Activated CD8-positive, alpha-beta memory T cell treated with anti-CD3 and anti-CD28 coated beads, Interleukin-2, amount 50 U/mL, for 1 hour (primary cell): Measurements from ENCODE around the gene MMS19.
"Not testable (repeated sequence)": the region's sequence is repeated elsewhere in the genome, so short reads cannot be mapped to it uniquely, and the experiment has no call there.

ENCODE experiments used
- DNase-seq: peaks from one replicate; pipeline ENCODE4 v3.0.0-alpha.2; 2020; ENCODE audit errors: extremely low read depth

The MMS19 gene

DNA sequence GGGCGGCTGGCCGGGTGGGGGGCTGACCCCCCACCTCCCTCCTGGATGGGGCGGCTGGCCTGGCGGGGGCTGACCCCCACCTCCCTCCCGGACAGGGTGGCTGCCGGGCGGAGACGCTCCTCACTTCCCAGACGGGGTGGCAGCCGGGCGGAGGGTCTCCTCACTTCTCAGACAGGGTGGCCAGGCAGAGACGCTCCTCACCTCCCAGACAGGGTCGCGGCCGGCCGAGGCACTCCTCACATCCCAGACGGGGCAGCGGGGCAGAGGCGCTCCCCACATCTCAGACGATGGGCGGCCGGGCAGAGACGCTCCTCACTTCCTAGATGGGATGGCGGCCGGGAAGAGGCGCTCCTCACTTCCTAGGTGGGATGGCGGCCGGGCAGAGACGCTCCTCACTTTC, 30.7 kb upstream of the MMS19 start:
- DNase-seq, result not testable (repeated sequence)

DNA sequence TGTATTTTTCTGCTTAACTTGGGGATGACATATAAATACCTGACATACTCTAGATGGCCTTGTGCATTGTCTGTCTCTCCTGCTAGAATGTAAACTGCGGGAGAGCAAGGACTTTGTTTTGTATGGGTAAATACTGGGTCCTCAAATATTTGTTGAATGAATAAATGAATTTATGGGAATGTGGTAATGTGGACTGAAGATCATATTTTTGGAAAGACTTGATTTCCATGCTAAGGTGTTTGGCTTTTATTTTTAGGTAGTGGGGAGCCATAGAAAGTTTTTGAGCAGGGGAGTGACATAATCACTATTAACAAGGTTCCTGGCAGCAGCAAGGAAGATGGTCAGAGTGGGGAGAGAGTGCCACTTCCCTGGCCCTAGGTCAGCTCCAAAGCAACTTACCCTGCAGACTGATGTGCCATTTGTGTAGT, 27.5 kb upstream of the MMS19 start:
- no peak for DNase-seq

DNA sequence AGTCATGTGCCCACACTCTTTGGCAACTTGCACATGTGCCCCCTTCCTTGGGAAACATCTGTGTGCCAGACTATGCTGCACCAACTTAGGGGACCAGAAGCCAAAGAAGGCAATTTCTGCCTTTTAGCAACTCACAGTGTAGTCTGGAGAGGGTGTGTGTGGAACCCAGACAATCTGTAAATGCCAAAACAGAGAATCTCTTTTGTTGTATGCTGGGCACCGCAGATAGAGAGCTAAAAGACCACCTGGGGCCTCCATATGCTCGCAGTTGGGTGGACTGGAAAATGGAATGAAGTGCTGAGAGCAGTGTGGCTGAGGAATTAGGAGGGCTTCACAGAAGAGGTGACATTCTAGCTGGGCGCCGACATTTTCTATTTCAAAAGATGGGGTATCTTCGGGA, 26.9 kb upstream of the MMS19 start:
- DNase-seq, result no peak

DNA sequence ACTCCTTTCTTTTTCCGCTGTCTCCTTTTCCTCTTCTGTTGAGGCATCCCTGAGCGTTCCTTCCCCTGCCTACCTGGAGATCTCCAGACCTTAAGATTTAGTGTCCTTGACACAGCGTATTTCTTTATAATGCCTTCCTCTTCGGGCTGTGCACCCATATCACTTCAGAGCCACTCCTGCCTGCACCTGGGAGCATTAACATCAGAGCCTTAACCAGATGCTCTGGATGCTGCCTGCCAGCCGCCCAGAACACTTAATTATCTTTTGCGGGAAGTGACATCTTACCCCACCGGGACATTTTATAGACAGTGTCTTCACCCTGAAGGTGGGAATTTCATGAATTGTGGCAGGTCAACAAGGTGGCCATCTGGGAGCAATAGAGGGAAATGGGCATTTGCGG, 24.7 kb upstream of the MMS19 start:
- no peak for DNase-seq

DNA sequence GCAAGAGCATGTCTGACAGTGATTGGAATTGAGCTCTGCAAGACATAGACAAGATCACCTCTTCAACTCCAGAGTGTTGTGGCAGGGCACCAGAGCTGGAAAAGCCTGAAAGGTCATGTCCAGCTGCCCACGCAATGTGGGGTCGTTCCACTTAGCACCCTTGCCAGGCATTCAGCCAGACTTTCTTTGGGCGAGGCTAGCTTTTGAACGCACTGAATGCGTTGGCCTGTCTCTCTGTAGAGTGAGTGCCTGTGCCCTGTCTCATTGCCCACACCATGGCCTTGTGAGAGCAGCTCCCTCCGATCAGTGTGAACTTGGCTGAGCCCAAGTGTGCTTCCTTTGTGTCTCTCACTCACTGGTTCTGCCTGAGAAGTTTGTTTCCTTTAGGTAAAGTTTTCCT, 23.8 kb upstream of the MMS19 start:
- no peak for DNase-seq

DNA sequence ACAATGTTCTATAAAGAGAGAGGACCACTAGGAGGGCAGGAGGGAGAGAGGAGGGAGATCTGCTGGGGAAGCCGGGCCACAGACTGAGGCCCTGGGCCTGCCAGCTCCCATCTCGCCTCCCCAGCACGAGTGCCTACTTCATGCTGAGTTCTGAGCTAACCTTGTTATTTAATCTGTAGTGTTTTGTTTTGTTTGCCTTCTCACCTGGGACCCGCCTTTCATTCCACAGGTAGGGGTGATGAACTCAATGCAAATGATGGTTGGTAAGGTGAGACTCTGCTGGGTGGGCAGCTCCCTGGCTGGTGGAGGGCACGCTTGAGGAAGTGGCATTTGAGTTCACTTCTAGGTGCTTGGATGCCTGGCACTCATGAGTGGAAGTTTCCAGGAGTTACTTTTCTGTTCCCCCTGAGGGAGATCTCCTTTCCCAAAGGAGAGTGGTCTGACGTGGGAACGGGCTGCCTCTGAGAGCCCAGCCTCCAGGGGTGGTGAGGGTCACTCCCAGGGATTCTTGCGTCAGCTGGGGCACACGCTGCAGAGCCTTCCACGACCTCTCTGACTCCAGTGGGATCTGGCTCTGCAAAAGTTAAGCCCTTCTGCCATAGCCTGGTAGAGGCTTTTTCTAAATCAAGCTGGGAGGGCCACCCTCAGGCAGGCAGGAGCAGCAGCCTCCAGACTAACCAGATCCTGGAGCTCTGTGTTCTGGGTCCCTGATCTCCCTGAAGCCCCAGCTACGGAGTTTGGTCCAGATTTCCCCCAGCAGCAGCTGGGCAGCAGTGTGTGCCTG, 22.9 kb upstream of the MMS19 start:
- DNase-seq, result no peak

DNA sequence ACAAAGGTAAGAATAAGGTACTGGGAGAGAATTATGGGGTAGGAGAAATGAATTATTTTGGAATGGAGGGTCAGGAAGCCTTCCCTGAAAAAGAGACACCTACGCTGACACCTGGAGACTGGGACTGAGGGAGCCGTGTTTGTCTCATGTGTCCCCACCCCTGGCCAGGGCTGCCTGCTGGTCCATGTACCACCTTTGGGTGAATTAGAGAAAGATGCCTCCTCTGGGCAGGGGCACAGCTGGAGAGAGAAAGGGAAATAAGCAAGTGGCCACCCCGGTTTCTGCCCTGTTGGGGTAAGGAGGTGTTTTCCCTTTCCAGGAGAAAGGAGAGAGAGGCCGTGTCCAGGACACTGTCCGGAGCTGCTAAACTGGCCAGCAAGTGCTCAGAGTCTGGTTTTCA, 22.3 kb upstream of the MMS19 start:
- no peak for DNase-seq

DNA sequence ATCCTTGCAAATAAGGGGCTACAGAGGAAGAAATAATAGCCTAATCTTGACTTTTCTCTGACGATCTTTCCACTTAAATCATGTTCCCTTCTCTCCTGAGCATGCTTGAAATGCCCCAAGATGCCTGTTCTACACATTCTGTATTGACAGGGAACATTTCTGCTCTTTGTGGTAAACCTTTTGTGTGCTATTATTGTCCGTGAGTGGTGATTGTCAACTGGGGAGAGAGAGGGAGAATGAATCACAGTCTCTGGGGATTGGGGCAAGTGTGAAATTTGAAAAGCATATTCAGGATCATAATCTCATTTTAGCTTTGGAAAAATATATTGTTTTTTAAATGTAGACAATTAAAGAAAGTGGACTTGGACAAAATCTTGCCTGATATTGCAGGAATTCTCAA, 21.1 kb upstream of the MMS19 start:
- DNase-seq, result no peak

DNA sequence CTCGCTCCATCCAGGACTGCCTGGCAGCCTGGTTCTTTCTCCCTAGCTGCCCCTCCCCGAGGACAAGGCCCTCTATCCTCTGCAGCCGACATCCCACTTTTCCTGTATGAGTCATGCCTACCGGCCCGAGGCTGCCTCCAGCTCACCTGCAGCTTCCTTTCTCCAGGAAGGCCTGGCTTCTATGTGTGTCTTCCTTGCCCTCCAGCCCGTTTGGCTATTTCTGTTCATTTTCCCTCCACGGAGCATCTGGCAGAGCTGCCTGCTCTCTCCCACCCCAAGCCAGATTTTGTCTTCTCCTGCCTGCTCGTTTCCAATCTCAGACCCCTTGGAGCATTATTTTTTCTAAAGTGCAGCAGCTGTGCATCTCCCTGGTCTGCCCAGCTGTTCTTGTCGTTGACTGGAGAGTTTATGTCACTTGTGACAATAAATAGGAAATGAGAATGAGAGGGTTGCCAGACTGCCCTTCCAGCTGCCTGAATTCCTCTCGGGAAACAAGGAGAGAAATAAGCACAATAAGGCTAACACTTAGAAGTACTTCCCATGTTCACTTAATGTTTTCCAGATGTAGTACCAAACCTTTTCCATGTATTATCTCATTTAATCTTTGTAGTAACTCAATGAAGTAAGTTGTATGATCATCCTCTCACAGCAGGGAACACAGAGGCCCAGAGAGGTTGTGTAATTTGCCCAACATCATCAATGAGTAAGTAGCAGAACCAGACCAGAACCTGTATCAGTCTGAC, 20.2 kb upstream of the MMS19 start:
- no peak for DNase-seq

DNA sequence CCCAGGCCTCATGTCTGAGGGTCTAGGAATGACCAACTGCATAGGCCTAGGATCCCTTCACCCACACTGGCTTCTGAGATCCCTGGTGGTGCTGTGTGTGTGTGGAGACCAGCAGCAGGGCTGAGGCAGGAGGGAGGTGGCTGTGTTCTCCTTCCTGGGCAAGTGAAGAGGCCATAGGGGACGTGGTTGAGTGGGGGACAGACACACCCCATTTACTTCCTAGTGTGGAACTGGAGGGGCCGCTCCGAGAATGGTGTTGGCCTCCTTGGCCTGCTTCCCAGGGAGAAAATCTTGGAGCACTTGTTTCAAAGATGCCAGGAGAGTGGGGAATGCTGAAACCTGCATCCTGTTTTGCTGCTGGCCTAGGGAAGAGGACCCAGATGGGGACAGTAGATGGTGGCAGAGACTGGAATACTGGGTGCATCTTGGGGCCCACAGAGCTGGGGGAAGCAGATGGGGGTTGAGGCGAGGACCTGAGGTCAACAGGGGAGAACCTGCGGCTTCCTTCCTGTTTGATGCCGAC, 19.6 kb upstream of the MMS19 start:
- DNase-seq, result no peak

DNA sequence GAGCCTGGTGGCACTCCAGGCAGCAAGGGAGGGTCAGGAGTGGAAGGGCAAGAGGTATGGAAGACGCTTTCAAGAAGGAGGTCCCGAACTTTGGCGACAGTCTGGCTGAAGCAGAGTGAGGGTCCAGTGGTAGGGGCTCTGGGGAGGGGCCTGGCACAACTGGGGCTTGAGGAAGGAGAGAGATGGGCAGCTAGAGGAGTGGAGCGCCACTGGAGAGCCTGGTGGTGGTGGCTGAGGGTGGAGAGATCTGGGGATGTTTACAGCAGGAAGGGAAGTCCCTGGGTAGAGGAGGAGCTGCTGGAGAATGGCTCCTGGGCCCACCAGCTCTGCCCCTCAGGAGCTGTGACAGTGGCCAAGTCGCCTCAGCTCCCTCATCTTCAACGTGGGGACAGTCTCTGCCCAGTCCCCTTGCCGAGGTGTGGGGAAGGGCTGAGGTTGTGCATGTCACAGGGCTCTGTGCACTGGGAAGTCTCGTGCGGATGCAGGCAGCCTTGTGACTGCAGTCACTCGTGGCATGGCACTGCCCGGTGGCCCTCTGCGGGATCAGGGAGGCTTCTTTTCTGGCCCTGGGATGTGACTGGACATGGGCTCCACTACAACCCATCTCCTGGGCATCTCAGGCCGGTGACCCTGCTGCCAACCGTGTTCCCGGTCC, 19.0 kb upstream of the MMS19 start:
- no peak for DNase-seq

DNA sequence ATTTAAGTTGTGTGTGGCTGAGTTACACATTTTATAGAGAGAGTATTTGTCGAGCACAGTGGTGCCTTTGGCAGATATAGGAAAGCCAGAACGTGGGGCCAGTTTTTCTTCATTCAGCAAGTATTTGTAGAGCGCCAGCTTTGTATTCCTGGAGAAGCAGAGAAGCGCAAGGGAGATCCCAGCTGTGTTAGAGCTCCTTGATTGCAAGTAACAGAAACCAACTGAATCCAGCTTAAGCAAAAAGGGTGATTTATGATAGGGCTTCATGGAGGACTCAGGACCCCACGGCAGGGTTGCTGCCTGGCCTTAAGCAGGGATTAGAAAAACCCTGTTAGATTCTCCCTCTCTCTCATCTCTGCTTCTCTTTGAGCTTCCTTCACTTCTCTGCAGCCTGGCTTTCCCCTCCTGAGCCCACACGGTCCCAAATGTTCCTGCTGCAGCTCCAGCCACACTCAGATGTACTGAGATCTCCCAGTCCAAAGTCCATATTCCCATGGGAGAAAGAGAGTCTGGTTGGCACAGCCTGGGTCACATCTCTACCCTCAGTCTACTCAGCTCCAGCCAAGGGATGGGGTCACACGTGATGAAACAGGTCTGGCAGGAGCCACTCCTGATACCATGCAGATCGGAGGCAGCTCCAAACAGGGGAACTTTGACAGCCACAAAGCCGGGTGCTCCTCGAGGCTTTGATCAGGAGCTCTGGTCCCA, 17.2 kb upstream of the MMS19 start:
- DNase-seq, result no peak

DNA sequence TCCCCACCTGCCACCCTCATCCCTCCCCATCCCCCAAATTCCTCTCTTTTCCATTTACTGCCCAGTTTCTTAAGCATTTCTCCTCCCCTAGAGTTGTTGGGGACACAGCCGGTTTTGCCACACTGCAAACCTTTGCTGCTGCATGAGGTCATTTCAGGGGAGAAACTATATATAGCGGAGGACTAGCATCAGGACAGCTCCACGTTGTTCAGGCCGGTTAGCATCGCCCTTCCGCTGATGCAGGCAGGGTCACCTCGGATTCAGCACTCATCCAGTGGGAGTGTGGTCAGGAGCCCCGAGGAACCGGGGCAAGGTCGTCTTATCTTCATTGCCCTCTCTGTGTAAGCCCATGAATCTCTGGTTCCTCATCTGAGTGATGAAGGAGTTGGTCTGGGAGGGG, 16.1 kb upstream of the MMS19 start:
- no peak for DNase-seq

DNA sequence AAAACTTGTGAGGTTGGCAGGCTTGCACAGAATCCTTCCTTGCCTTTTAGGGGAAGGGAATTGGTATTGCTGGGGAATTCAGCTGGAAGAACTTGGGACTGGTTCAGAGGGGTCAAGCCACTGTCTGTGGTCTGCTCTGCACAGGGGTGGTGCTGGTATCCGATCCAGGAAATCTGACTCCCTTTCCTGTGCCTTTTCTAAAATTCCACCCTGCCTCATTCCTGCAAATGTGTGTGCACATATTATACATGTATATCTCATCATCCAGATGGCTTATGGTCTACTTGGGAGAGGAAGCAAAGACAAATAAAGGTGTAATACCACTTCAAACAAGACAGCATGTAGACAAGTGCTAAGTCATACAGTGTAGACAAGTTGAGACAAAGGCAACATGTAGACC, 14.8 kb upstream of the MMS19 start:
- no peak for DNase-seq

DNA sequence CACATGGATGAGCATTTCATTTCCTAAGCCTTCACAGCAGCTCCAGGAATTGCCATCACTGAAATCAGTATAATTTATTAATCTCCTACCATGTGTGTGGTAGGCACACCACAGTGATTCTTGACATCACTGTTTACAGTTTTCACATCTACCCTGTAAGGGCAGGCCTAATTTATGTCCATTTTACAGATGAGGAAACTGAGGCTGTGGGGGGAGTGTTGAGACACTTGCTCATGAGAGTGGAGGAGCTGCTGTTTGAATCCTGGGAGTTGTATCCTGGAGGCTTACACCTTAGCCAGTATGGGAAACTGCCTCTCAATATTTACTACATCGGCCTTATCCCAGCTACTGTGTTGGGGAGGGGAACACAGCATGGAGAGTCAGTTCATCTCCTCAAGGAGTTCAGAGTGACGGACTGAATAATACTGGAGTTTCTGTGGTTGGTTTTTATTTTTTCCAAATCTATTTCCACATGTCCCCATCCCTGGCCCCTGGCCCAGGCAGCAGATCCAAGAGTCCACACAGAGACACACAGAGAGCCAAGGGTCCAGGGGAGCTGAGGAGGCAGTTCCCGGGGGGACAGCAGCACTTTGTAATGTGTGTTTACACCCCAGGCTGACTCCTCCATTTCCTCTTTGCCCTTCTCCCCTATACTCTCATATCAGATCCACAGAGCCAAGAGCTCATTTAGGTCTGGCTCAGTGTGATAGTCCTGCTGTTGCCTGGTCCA, 13.7 kb upstream of the MMS19 start:
- DNase-seq, result no peak

DNA sequence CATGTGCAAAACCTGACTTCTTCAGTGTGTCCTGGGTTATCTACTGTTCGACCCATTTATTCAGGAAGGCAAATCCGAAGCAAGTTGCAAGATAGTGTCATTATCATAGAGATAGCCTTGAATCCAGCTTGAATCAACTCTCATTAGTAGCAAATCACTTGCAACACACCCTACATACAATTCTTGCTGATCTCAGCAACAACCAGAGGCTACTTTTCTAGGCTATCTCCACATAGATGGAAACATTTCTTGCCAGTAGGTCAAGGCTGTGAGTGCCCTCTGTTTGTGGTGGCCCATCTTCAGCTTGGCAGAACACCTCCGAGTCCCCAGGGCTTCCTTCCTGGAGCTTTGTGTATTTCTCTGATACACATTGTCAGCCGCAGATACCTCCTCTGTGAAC, 12.5 kb upstream of the MMS19 start:
- DNase-seq, result no peak

DNA sequence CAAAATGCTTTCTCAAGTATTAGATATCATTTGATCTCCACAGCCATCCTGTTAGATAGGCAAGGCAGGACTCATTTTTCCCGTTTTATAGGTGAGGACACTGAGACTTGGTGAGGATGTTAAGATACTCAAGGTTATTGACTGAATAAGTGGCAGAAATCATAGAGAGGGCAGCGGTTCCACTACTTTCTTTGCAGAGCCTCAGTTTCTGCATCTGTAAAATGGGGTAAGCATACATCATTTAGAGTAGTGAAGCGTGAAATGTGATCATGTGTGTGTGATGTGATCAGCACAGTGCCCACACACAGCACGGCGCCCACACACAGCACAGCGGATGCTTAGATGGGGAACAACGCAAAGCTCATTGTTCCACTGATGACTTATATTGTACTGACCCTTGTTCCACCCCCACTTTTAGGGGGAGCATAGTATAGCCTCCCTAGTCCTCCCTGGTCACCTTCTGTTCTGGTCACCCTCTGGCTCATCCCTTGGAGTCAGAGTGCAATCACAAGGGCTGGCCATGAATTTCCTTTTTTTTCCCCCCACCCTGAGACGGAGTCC, 11.0 kb upstream of the MMS19 start:
- DNase-seq, result no peak

DNA sequence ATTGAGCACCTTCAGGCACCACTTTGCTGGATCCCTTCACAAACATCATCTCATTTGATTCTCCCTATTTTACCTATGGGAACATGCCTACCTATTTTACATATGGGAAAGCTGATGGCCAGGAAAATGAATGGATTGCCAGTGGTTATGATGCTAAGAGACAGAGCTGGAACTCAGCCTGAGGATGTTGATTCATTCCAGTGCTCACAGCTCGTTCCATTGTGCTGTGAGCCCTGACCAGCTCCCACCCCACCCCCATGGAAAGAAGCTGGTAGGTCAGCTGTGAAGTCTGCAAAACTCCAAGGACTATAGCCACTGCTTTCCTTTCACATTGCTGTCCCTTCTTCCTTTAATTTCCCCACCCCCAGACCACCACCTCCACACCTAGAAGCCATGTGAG, 10.1 kb upstream of the MMS19 start:
- no peak for DNase-seq

DNA sequence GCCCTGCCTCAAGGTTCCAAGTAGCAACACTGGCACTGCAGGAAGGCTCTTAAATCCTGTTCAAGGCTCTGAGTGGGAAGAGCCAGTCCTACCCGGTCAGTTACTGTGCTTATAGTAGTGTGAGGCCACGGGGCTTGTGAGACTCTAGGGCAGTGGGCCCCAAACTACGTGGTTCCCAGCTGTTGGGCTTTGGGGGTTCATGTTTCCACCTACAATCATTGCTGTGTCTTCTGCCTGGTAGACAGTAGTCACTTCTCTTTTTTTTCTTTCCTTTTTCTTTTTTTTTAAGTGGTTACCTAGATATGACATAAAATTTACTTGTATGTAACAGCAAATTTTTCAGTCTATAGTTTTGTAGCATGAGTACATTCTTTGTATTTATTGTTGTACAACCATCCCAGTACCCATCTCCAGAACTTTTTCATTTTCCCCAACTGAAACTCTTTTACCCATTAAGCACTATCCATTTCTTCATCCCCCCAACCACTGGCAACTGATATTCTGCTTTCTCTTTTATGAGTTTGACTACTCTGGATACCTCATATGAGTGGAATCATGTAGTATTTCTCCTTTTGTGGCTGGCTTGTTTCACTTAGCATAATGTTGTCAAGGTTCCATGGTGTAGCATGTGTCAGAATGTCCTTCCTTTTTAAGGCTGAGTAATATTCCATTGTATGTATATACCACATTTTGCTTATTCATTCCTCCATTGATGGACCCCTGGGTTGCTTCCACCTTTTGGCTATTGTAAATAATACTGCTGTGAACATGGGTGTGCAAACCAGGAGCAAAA, 8.2 kb upstream of the MMS19 start:
- DNase-seq, result no peak

DNA sequence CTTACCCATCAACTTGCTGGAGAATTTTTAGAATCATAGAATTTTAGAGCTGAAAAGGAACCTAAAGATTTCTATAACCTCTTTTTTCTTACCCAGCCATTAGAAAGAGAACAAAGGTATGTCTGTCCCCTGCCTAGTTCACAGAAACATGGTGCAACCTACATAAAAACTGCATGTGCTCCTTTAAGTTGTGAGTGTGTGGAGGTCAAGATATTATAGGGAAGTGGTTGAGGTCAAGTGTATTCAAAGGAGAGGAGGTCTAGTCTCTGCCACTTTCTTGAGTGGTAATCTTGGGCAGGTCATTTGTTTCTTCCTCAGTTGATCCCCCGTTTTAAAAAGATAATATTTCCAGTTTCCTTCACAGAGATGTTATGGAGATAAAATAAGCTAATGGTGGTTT, 6.9 kb upstream of the MMS19 start:
- no peak for DNase-seq
